HG03064 (cell line): ENCODE results near the gene ILRUN.
"Not testable (repeated sequence)": the region's sequence is repeated elsewhere in the genome, so short reads cannot be mapped to it uniquely, and the experiment has no call there.

ENCODE experiments used
- ATAC-seq: cut with Tn5 transposase; IDR thresholded peaks from one replicate; pipeline ENCODE4 v1.9.1; 2021; ENCODE audit warnings: low read depth; ENCODE audit not compliant: unreplicated experiment

The ILRUN gene

GRCh38 chr6:34696739-34697543, at the start of gene ILRUN:
Gene ILRUN (minus strand): TSS chr6:34696767. CDS start chr6:34696603, 164 bp downstream.
- ATAC-seq = peak; percentile 67

- no peak for ATAC-seq
These were observed 48.9 kb upstream of the ILRUN start for GRCh38 chr6:34745277-34746103.

GRCh38 chr6:34744294-34744647, 47.7 kb upstream of the ILRUN start:
- not testable (repeated sequence) for ATAC-seq

- ATAC-seq = no peak
These were observed 47.2 kb upstream of the ILRUN start for GRCh38 chr6:34743625-34744293.

GRCh38 chr6:34742094-34742493, 45.5 kb upstream of the ILRUN start:
- ATAC-seq = no peak

GRCh38 chr6:34736823-34737222, 40.3 kb upstream of the ILRUN start:
- no peak for ATAC-seq

GRCh38 chr6:34731393-34732060, 35.0 kb upstream of the ILRUN start:
- no peak for ATAC-seq

- ATAC-seq = no peak
These were observed 33.3 kb upstream of the ILRUN start for GRCh38 chr6:34729631-34730470.

- no peak for ATAC-seq
These were observed 29.5 kb upstream of the ILRUN start for GRCh38 chr6:34726055-34726454.

GRCh38 chr6:34723203-34723602, 26.6 kb upstream of the ILRUN start:
- no peak for ATAC-seq

- no peak for ATAC-seq
These were observed 25.9 kb upstream of the ILRUN start for GRCh38 chr6:34722451-34722850.

GRCh38 chr6:34720160-34720559, 23.6 kb upstream of the ILRUN start:
- not testable (repeated sequence) for ATAC-seq

- ATAC-seq = not testable (repeated sequence)
These were observed 23.1 kb upstream of the ILRUN start for GRCh38 chr6:34719646-34720045.

GRCh38 chr6:34718976-34719375, 22.4 kb upstream of the ILRUN start:
- ATAC-seq = no peak

GRCh38 chr6:34717466-34717865, 20.9 kb upstream of the ILRUN start:
- ATAC-seq = no peak

- ATAC-seq = no peak
These were observed 18.1 kb upstream of the ILRUN start for GRCh38 chr6:34714663-34715062.

- ATAC-seq = not testable (repeated sequence)
These were observed 16.3 kb upstream of the ILRUN start for GRCh38 chr6:34712881-34713280.

GRCh38 chr6:34709386-34709785, 12.8 kb upstream of the ILRUN start:
- ATAC-seq = no peak

GRCh38 chr6:34705241-34705640, 8.7 kb upstream of the ILRUN start:
- ATAC-seq = no peak

- no peak for ATAC-seq
These were observed 4.6 kb upstream of the ILRUN start for GRCh38 chr6:34701199-34701598.
